Endothelial cell of umbilical vein (primary cell): ENCODE results near the gene RELL1. TPM values are rescaled to one million over a fixed set of nuclear protein-coding genes. Genes with fewer than 3 reads are reported as not detected.

Experiments used
- BruUV-seq: library from RNA; stranded (reverse); fragments of 400-500 nt; replicated peaks from 2 replicates; lab custom pipeline; 2021; lab: Mats Ljungman, UMichigan
- CTCF ChIA-PET: fragments of 300-600, 350-600 bp; sonication (Branson Sonifier 250); formaldehyde crosslinking; loops from one replicate; lab custom pipeline; 2021; ENCODE audit warnings: antibody characterized with exemption, inconsistent platforms; lab: Charles Lee
- POLR2A ChIA-PET: fragments of 300-600, 350-600 bp; sonication (Branson Sonifier 250); formaldehyde crosslinking; loops from one replicate; lab custom pipeline; 2021; ENCODE audit warnings: antibody characterized with exemption, inconsistent platforms; lab: Charles Lee
- DNase-seq: peaks from one replicate; pipeline ENCODE4 v3.0.0-alpha.2; 2011; ENCODE audit warnings: low read depth, low spot score
- FAIRE-seq: peaks from 2 replicates; lab custom pipeline; 2011; peaks lifted over from hg19 to GRCh38; lab: Jason Lieb, UNC
- H2AFZ ChIP-seq: 2 replicates; pipeline ENCODE4 v1.6.0; 2012; ENCODE audit warnings: low read depth, low read length, control low read depth, inconsistent platforms
- H3K27ac ChIP-seq: 2 replicates; pipeline ENCODE4 v1.5.1; 2011; ENCODE audit warnings: low read depth, mild to moderate bottlenecking, control low read depth, low read length, moderate library complexity; ENCODE audit not compliant: insufficient read depth
- H3K27me3 ChIP-seq, 2 experiments: 2 replicates each; pipeline versions ENCODE4 v1.6.0 to v1.6.1; 2011; ENCODE audit warnings: low read length in 2 of 2, mixed read lengths in 1 of 2; ENCODE audit not compliant: control insufficient read depth in 2 of 2, insufficient read depth in 2 of 2
- H3K36me3 ChIP-seq, 2 experiments: 2 replicates in 1 of 2; 3 replicates in 1 of 2; pipeline ENCODE4 v1.5.1; 2011; ENCODE audit warnings: low read length in 2 of 2, mild to moderate bottlenecking in 1 of 2, moderate library complexity in 1 of 2; ENCODE audit not compliant: control insufficient read depth in 2 of 2, insufficient read depth in 2 of 2; ENCODE audit errors: extremely low read depth in 1 of 2
- H3K4me1 ChIP-seq: 3 replicates; pipeline ENCODE4 v1.5.1; 2011; ENCODE audit warnings: mild to moderate bottlenecking, low read length; ENCODE audit not compliant: control insufficient read depth, insufficient read depth; ENCODE audit errors: extremely low read depth
- H3K4me2 ChIP-seq: 2 replicates; pipeline ENCODE4 v1.6.1; 2011; ENCODE audit warnings: low read length, control low read depth, mixed read lengths; ENCODE audit not compliant: insufficient read depth
- H3K4me3 ChIP-seq, 3 experiments: fragments of 200-600 bp in 1 of 3; sonication (generic), shearing (Covaris generic) in 1 of 3; replicated peaks in 1 of 3; 2 replicates each; pipeline ENCODE4 v1.5.1; 2011 to 2016; ENCODE audit warnings: control low read depth in 3 of 3, low read length in 3 of 3, mild to moderate bottlenecking in 2 of 3, inconsistent platforms in 1 of 3, low read depth in 1 of 3, moderate library complexity in 1 of 3; ENCODE audit not compliant: insufficient read depth in 1 of 3
- H3K79me2 ChIP-seq: 2 replicates; pipeline ENCODE4 v1.6.0; 2012; ENCODE audit warnings: low read length, inconsistent platforms; ENCODE audit not compliant: control insufficient read depth, insufficient read depth
- H3K9ac ChIP-seq: replicated peaks from 2 replicates; pipeline ENCODE3; 2011; ENCODE audit warnings: low read length, control low read depth; ENCODE audit not compliant: insufficient read depth; ENCODE audit errors: extremely low read depth
- H3K9me1 ChIP-seq: replicated peaks from 3 replicates; pipeline ENCODE4 v1.6.0; 2011; ENCODE audit warnings: mild to moderate bottlenecking, low read length; ENCODE audit not compliant: control insufficient read depth, insufficient read depth; ENCODE audit errors: extremely low read depth
- H3K9me3 ChIP-seq: replicated peaks from 2 replicates; pipeline ENCODE4 v1.5.1; 2012; ENCODE audit warnings: low read length, inconsistent platforms; ENCODE audit not compliant: control insufficient read depth, insufficient read depth
- H4K20me1 ChIP-seq: replicated peaks from 2 replicates; pipeline ENCODE3; 2011; ENCODE audit warnings: mild to moderate bottlenecking, low read length; ENCODE audit not compliant: control insufficient read depth, insufficient read depth; ENCODE audit errors: extremely low read depth
- CTCF ChIP-seq, 2 donors: IDR thresholded peaks; 1 replicate in 1 of 2; 2 replicates in 1 of 2; pipeline ENCODE4 v1.5.1; 2011; ENCODE audit warnings: low read length in 2 of 2, mild to moderate bottlenecking in 2 of 2, moderate library complexity in 2 of 2, control low read depth in 1 of 2, inconsistent platforms in 1 of 2, low read depth in 1 of 2; ENCODE audit not compliant: insufficient read depth in 1 of 2; ENCODE audit errors: extremely low read depth in 1 of 2
- EZH2 ChIP-seq: IDR thresholded peaks from 2 replicates; pipeline ENCODE4 v1.6.1; 2012; ENCODE audit warnings: borderline replicate concordance, low read depth, mild to moderate bottlenecking, moderate library complexity, low read length, inconsistent platforms; ENCODE audit not compliant: severe bottlenecking
- FOS ChIP-seq: IDR thresholded peaks from 2 replicates; pipeline ENCODE4 v1.6.1; 2011; ENCODE audit warnings: mild to moderate bottlenecking, low read length, moderate library complexity, borderline replicate concordance; ENCODE audit not compliant: insufficient read depth
- GATA2 ChIP-seq: IDR thresholded peaks from 2 replicates; pipeline ENCODE4 v1.7.0; 2011; ENCODE audit warnings: low read depth, mild to moderate bottlenecking, moderate library complexity, mixed read lengths, low read length; ENCODE audit not compliant: insufficient read length, insufficient read depth
- JUN ChIP-seq: IDR thresholded peaks from 2 replicates; pipeline ENCODE4 v1.6.1; 2011; ENCODE audit warnings: borderline replicate concordance, low read depth; ENCODE audit not compliant: insufficient read length, insufficient read depth
- MAX ChIP-seq: IDR thresholded peaks from 2 replicates; pipeline ENCODE4 v1.6.1; 2011; ENCODE audit not compliant: insufficient read depth, insufficient read length
- MYC ChIP-seq: IDR thresholded peaks from one replicate; pipeline ENCODE4 v1.6.1; 2011; ENCODE audit warnings: mild to moderate bottlenecking, low read depth, low read length
- POLR2A ChIP-seq: IDR thresholded peaks from 2 replicates; pipeline ENCODE4 v1.6.1; 2012; ENCODE audit warnings: low read depth, mild to moderate bottlenecking, control low read depth, low read length
- POLR2AphosphoS5 ChIP-seq: IDR thresholded peaks from 2 replicates; pipeline ENCODE4 v1.6.1; 2012; ENCODE audit warnings: low read depth, mild to moderate bottlenecking, control low read depth, low read length, moderate library complexity; ENCODE audit not compliant: insufficient read depth
- dilution Hi-C: fragments of 300-500 bp; cut with MboI; formaldehyde crosslinking; loops from one replicate; pipeline ENCODE4 v1.15.0; 2019; ENCODE audit warnings: low sequenced_read_pairs; ENCODE audit not compliant: extremely low pct_ligation_motif_present
- intact Hi-C: fragments of 100-400 bp; cut with micrococcal nuclease; formaldehyde crosslinking; loops from one replicate; pipeline ENCODE4 v1.10.0; 2022
- polyA plus RNA-seq, 4 experiments: library from polyadenylated mRNA; depleted of rRNA in 3 of 4; stranded (reverse) in 3 of 4; unstranded in 1 of 4; fragments of >200 nt; gene quantifications; 2 replicates each; pipeline versions ENCODE4 v1.2.1 to v1.2.3, GENCODE V29; 2011 to 2012; ENCODE audit warnings: missing spikeins in 1 of 4
- total RNA-seq: library from RNA; stranded (reverse); gene quantifications from 2 replicates; pipeline ENCODE4 v1.2.3, GENCODE V29; 2021

Gene RELL1
- total and polyA plus RNA-seq, 2 donors (not counting 3 experiments of a cell fraction or from before 2014, with no cell fraction given), result 20.8 to 91.7 TPM

GRCh38 chr4:37673538-37674192 is 12.5 kb downstream of the RELL1 start:
- H3K9me3 ChIP-seq, result no peaks in the 10 kb centered on the region

More at GRCh38 chr4:37673538-37674192, 12.5 kb downstream of the RELL1 start:
- no peak overlapping the region for H3K27ac ChIP-seq
- H3K36me3 ChIP-seq, result no peaks in the 10 kb centered on the region
- ChIA-PET POLR2A (interaction anchor here (1.5 kb wide), 1 partner anchor 13 kb away, joined by 4 read pairs; the partner anchor contains the start of gene RELL1), CTCF (interaction anchor here (1.0 to 1.4 kb wide), 5 partner anchors 9 to 49 kb away, joined by 3 to 5 read pairs (median 3); no protein-coding TSS in a partner anchor)
- no peak overlapping the region for H3K4me2 ChIP-seq
- DNase-seq (peak; percentile 19), FAIRE-seq (no peak)
- no peaks in the 10 kb centered on the region for H4K20me1 ChIP-seq
- no peaks in the 10 kb centered on the region for H3K27me3 ChIP-seq
- H2AFZ ChIP-seq, result no peak overlapping the region
- no peak overlapping the region for H3K9ac ChIP-seq
- no TSS peak for BruUV-seq
- peaks cover 81% of the 10 kb centered on the region for H3K79me2 ChIP-seq
- TF ChIP-seq JUN, result no peak
- TF ChIP-seq EZH2, result no peak
- no peak for TF ChIP-seq MYC
- TF ChIP-seq POLR2AphosphoS5, result no peak
- TF ChIP-seq MAX, result no peak
- no peak for TF ChIP-seq GATA2
- TF ChIP-seq CTCF (IDR thresholded peaks at IDR 0.05; ENCODE audit: extremely low read depth in 1 of 2, insufficient read depth in 1 of 2, low read depth in 1 of 2, low read length in 2 of 2), result no peak
- TF ChIP-seq FOS, result no peak
- no peak for TF ChIP-seq POLR2A
- intact Hi-C loops, result loop anchor here (1.0 kb wide), 1 partner anchor 13 kb away; the partner anchor contains the start of gene RELL1
- H3K4me1 ChIP-seq, result peaks cover 27% of the 10 kb centered on the region
- H3K9me1 ChIP-seq, result peaks cover 3% of the 10 kb centered on the region
- dilution Hi-C loops, result no loop called here
- no peak overlapping the region for H3K4me3 ChIP-seq
